Right ventricle myocardium superior (tissue), 1 donor: Measurements from ENCODE around the gene LAMC1. TPM values are rescaled to one million over a fixed set of nuclear protein-coding genes. Genes with fewer than 3 reads are reported as not detected.

Experiments
- ATAC-seq: fragments of 200-7000 bp; cut with Tn5 transposase; one replicate; pipeline ENCODE4 v1.9.1; 2020; ENCODE audit warnings: mild to moderate bottlenecking; ENCODE audit not compliant: poor library complexity
- DNase-seq: peaks from one replicate; pipeline ENCODE4 v3.0.0-alpha.2; 2020
- intact Hi-C: fragments of 100-400 bp; cut with DNase I; formaldehyde crosslinking; loops from one replicate; pipeline ENCODE4 v1.11.2; 2022
- total RNA-seq: library from RNA; stranded (reverse); fragmentation: NEBNext Ultra II Directional; extraction: Animal tissue kit (Norgen Biotek cat#: 25700); gene quantifications from one replicate; pipeline ENCODE4 v1.2.1, GENCODE V29; 2021
- donor health status: DM: no; HTN: yes; CAD: no; lungs with severe emphysema.

The LAMC1 gene
- total RNA-seq, 1 donor from 2014 or later, result 87.5 TPM

GRCh38 chr1:183191833-183192232 is 168.6 kb downstream of the LAMC1 start:
- DNase-seq (no peak), ATAC-seq (no peak)
- intact Hi-C loops, result no loop called here

- intact Hi-C loops, result no loop called here
- DNase-seq, result no peak
- ATAC-seq, result no peak
Observed at GRCh38 chr1:183193963-183194525, 170.8 kb downstream of the LAMC1 start.

- DNase-seq (no peak), ATAC-seq (no peak)
- intact Hi-C loops, result no loop called here
Observed at GRCh38 chr1:183194527-183195141, 171.4 kb downstream of the LAMC1 start.

- ATAC-seq (no peak), DNase-seq (no peak)
- intact Hi-C loops, result no loop called here
Observed at GRCh38 chr1:183195142-183195574, 171.9 kb downstream of the LAMC1 start.

Other genes with a start within 250 kb of the LAMC1 start
- gene NPL, start 233.6 kb upstream of the LAMC1 start, total RNA-seq, result 5.3 TPM
- gene DHX9, start 184.1 kb upstream of the LAMC1 start, total RNA-seq, result 54.9 TPM
- not detected for gene SHCBP1L, start 70.3 kb upstream of the LAMC1 start, total RNA-seq
- gene LAMC2, start 162.8 kb downstream of the LAMC1 start, total RNA-seq, result 4.0 TPM